ENCODE results near the gene GCK.

Gene GCK

DNA sequence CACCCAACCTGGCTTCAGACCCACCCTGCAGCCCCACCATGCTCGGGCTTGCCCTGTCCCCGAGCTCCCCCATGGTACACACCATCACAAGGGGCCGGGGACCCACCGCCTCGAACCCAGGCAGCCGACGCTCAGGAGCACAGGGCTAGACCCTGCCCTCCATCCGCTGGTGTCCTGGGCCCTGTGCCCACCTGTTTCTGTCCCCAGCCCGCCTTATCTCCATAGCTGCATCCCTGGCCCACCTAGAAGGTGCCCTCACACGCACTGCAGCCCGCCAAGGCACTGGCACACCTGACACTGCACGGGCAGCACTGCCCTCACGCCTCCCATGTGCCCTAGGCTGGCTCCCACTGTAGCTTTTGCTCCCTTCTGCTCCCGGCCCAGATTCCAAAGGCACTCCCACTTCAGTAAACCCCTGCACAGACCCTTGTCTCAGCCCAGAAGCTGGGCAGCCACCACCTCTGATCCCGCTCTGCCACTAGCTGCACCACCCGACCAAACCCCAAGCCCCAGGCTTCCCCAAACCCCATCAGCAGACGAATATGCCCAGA, 28.7 kb upstream of the GCK start:
- no peak for TF ChIP-seq ZFX (IDR thresholded peaks at IDR 0.05; ENCODE audit: borderline replicate concordance)
- TF ChIP-seq, protein P1, sequence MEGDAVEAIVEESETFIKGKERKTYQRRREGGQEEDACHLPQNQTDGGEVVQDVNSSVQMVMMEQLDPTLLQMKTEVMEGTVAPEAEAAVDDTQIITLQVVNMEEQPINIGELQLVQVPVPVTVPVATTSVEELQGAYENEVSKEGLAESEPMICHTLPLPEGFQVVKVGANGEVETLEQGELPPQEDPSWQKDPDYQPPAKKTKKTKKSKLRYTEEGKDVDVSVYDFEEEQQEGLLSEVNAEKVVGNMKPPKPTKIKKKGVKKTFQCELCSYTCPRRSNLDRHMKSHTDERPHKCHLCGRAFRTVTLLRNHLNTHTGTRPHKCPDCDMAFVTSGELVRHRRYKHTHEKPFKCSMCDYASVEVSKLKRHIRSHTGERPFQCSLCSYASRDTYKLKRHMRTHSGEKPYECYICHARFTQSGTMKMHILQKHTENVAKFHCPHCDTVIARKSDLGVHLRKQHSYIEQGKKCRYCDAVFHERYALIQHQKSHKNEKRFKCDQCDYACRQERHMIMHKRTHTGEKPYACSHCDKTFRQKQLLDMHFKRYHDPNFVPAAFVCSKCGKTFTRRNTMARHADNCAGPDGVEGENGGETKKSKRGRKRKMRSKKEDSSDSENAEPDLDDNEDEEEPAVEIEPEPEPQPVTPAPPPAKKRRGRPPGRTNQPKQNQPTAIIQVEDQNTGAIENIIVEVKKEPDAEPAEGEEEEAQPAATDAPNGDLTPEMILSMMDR (IDR thresholded peaks at IDR 0.05), result no peak
- H3K27ac ChIP-seq, result no peak overlapping the region

GRCh38 chr7:44217223-44217714, 28.0 kb upstream of the GCK start:
- H3K27ac ChIP-seq, result no peak overlapping the region
- TF ChIP-seq, protein P1 (IDR thresholded peaks at IDR 0.05), result no peak
- no peak for TF ChIP-seq ZFX (IDR thresholded peaks at IDR 0.05; ENCODE audit: borderline replicate concordance)

DNA sequence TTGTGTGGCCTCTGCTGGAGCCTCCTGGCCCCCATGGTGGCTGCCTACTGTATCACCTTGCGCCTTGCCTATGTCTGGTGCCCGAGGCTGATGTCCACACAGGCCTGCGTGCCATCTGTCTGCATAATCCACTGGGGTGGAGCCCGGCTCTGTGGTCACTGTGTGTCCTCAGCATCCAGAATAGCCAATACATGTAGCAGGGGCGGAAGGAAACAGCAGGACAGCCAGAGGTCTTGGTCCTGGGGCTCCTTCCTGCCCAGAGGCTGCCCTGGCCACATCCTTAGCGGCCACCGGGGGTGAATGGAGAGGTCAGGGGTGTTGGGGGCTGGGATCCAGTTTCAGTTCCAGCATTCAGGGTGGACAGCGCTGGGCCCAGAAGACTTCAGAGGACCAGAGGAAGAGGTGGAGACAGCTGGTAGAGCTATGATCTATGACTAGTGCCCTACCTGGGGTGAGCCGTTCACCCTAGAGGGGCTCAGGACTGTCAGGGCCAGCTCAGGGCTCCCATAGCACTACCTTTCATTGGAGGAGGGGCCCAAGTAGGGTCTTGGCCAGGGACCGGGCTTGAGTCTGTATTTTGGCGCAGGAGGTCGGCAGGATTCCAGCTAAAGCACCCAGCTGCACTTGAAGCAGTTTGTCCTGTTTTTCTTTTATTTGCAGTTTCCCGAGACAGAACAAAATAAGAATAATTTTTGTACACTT, 27.4 kb upstream of the GCK start:
- no peak overlapping the region for H3K27ac ChIP-seq
- TF ChIP-seq, protein P1 (IDR thresholded peaks at IDR 0.05), result no peak
- TF ChIP-seq ZFX (IDR thresholded peaks at IDR 0.05; ENCODE audit: borderline replicate concordance), result no peak

GRCh38 chr7:44216019-44216418, 26.8 kb upstream of the GCK start:
- TF ChIP-seq ZFX (IDR thresholded peaks at IDR 0.05; ENCODE audit: borderline replicate concordance), result no peak
- TF ChIP-seq, protein P1 (IDR thresholded peaks at IDR 0.05), result no peak
- H3K27ac ChIP-seq, result no peak overlapping the region

DNA sequence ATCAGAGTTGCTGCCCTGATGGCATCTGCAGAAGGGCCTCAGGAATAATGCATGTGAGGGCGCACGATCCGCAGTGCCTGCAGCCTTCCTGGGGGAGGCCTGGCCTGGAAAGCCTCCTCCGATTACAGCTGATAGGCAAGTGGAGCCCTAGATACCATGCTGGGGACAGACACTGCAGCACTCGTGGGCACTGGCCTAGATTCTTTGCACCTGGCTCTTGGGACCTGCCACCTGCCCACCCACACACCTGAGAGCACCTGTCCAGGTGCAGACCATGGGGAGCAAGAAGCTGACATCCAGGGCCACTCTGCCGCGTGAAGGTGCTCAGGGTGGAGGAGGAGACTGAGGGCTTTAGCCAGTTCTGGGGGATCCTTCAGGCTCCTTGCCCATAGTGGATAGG, 26.3 kb upstream of the GCK start:
- TF ChIP-seq ZFX (IDR thresholded peaks at IDR 0.05; ENCODE audit: borderline replicate concordance), result no peak
- TF ChIP-seq, protein P1 (IDR thresholded peaks at IDR 0.05), result no peak
- no peak overlapping the region for H3K27ac ChIP-seq

GRCh38 chr7:44213877-44214388, 24.7 kb upstream of the GCK start:
- H3K27ac ChIP-seq, result no peak overlapping the region
- TF ChIP-seq, protein P1 (IDR thresholded peaks at IDR 0.05), result no peak
- no peak for TF ChIP-seq ZFX (IDR thresholded peaks at IDR 0.05; ENCODE audit: borderline replicate concordance)

Measured in 22Rv1 (cell line).